Measurements from ENCODE around the gene USP16. TPM values are rescaled to one million over a fixed set of nuclear protein-coding genes. Genes with fewer than 3 reads are reported as not detected.
A peak's percentile ranks its signal among the peaks of the same experiment; 100 is the strongest.
"Not testable (repeated sequence)": the region's sequence is repeated elsewhere in the genome, so short reads cannot be mapped to it uniquely, and the experiment has no call there.

Gene USP16
- polyA plus RNA-seq, 4 donors: 42.8 to 59.2 (median 57.2) TPM

DNA sequence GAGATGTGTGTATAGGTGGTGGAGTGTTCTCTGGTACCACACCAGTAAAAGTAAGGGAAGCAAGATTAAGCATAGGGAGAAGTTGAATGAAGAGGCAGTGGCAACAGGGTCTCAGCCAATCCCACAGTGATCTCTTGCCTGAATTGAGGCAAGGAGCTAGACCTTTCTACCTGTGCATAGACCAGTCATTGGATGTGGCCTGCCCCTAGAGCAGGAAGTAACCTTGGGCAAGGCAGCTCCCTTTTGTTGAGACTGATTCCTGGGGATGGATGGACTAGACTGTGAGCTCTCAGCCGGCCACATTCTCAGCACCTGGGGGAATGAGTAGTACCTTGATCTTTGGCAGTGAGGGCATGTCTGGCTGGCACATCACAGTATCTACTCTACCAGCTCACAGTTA lies 6.4 kb downstream of the USP16 start:
- DNase-seq (ENCODE audit: low read depth in 4 of 4, low spot score in 3 of 4): no peak

GRCh38 chr21:29033301-29033700 lies 8.8 kb downstream of the USP16 start:
- DNase-seq (ENCODE audit: low read depth in 4 of 4, low spot score in 3 of 4): no peak

GRCh38 chr21:29033871-29034270 lies 9.4 kb downstream of the USP16 start:
- no peak for DNase-seq (ENCODE audit: low read depth in 4 of 4, low spot score in 3 of 4)

DNA sequence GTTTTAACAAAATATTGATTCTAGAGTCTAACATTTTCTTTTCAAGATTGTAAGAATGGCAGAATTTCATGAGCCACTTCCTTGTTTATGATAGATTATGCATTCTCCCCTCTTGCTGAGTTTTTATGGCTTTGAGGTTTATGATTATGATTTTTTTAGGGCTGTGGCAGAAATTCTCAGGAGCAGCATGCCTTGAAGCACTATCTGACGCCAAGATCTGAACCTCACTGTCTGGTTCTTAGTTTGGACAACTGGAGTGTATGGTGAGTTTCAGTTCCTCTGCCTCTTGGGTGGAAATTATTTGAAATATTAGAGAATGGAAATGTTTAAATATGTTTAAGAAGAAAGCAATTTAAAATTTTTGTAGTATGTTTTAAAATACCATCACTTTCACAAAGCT lies 10.2 kb downstream of the USP16 start:
- DNase-seq (ENCODE audit: low read depth in 4 of 4, low spot score in 3 of 4): no peak

GRCh38 chr21:29052224-29052623 lies 27.8 kb downstream of the USP16 start:
- no peak for DNase-seq (ENCODE audit: low read depth in 4 of 4, low spot score in 3 of 4)

DNA sequence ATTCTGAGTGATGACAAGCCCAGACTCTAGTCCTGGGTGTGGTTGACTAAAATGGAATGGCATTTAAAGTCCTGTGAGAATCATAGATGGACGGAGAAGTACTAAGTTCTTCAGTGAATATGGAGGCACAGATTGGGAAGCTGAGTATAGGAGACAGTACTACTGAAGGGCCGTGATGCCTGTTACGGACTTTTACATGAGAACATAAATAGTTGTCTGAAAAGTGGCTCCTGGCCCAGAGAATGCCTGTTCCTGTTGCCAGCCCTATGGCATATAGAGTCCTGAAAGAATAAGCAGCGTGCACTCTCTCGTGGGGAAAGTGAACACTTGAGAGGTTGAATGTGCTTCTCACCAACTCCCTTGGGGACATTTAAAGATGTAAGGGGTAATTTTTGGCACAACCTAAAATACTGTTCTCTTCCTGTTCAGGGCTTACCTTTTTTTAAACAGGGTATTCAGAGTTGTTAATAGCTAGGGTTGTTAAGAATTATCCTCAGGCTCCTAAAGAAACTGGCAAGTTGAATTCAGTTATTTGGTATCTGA lies 28.6 kb downstream of the USP16 start:
- DNase-seq (ENCODE audit: low read depth in 4 of 4, low spot score in 3 of 4): no peak

DNA sequence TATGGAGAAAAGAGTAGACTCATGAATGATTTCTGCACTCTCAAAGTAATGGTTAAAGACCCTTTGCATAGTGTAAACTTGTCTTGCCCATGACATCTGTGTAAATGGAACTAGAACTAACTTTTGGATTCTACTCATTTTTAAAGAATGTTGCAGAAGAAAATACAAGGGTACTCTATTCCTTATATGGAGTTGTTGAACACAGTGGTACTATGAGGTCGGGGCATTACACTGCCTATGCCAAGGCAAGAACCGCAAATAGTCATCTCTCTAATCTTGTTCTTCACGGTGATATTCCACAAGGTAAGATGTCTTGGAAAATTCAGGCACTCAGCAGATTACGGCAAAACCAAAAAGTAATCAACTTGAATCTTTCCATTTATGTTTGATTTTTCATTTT lies 29.2 kb downstream of the USP16 start:
- no peak for DNase-seq (ENCODE audit: low read depth in 4 of 4, low spot score in 3 of 4)

DNA sequence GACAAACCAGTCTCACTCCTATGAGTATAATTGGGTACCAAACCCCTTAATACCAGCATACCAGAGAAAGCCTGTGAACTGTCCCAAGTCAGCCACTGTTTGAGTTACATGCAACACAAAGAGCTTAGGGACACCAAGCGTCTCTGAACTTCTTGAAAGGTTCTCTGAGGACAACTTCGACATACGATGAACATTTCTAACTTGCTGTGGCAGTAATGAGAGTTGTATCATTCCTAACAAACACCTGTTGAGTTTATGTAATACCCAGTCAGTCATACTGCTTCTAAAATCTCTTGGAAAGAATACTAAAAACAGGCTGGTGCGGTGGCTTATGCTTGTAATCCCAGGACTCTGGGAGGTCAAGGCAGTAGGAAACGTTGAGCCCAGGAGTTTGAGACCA lies 30.6 kb downstream of the USP16 start:
- DNase-seq (ENCODE audit: low read depth in 4 of 4, low spot score in 3 of 4): no peak

GRCh38 chr21:29056005-29056404 lies 31.5 kb downstream of the USP16 start:
- no peak for DNase-seq (ENCODE audit: low read depth in 4 of 4, low spot score in 3 of 4)

DNA sequence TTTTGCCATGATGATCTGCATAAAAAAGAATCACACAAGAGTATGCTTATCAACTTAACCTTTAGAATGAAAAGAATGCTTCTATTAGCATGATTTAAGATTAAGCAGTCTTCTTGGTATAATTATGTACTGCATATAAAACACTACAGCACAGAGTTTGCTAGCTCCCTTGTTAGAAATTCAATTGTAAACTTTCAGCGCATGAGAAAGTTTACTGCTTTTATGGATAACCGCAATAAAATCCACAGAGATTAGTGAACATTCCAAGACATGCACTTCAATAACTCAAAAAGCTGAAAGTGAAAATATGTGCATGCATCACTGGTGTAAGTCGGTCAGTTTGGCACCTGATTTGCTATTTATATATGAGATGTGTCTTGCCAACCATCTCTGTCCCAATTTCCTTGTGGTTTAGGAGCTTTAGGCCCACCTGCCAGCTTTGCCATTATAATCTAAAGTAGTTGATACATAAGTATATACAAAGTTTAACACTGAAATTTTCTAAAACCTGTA lies 32.1 kb downstream of the USP16 start:
- no peak for DNase-seq (ENCODE audit: low read depth in 4 of 4, low spot score in 3 of 4)

DNA sequence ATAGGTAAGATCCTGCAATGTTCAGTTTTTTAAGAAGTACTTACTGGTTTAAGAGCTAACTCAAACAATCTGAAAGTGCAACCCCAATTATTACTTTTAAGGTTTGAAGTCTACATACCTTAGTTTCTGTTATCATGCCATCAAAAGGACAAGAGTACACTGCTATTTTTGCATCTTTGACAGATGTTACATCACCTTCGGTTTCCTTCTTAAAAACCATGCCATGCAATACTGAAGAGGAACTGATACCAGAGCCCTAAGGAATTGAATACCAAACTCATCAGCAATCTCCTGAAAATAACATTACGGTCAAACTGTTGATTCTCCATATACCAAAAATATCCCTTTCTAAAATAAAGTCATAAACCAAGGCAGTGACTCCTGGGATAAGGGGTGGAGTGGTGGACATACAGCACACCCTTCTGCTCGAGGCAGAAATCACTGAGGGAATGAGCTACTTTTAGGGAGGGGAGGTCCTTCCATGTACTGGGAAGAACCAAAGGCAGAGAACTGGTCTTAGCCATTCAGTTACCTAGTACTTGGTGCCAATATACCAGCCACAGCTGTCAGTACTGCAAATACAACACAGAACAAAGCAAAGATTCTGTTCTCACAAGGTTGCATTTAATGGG lies 40.5 kb downstream of the USP16 start:
- no peak for DNase-seq (ENCODE audit: low read depth in 4 of 4, low spot score in 3 of 4)

GRCh38 chr21:29072873-29073221 lies 48.4 kb downstream of the USP16 start:
- DNase-seq (ENCODE audit: low read depth in 4 of 4, low spot score in 3 of 4): no peak

- peak; percentile 95 to 99 (median 99) for DNase-seq (ENCODE audit: low read depth in 4 of 4, low spot score in 3 of 4)
Measured at GRCh38 chr21:29073222-29074006, 48.9 kb downstream of the USP16 start, which contains the start of gene CCT8. TSS of gene CCT8 (minus strand) at chr21:29073648. CDS start at chr21:29073590, 58 bp downstream.

DNA sequence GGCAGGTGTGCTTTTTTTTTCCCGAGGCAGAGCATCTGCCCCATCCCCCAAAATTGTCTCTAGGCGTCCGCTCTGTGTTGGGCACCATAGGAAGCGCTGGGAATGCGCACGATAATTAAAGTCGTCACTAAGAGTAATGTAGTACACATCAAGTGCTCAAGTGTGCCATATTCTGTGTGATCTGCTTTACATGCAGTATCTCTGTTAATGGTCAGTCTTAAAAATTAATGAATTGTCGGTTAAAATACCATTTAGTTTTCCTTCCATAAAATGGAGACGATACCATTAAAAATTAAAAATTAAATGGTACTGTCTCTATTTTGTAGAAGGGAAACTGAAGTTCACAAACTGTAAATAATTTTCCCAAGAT lies 49.5 kb downstream of the USP16 start:
- DNase-seq (ENCODE audit: low read depth in 4 of 4, low spot score in 3 of 4): no peak

GRCh38 chr21:29074783-29075182 lies 50.3 kb downstream of the USP16 start:
- DNase-seq (ENCODE audit: low read depth in 4 of 4, low spot score in 3 of 4): no peak

- no peak for DNase-seq (ENCODE audit: low read depth in 4 of 4, low spot score in 3 of 4)
Measured at GRCh38 chr21:29075706-29076466, 51.4 kb downstream of the USP16 start.

- not testable (repeated sequence) for DNase-seq (ENCODE audit: low read depth in 4 of 4, low spot score in 3 of 4)
Measured at GRCh38 chr21:29076731-29077640, 52.5 kb downstream of the USP16 start.

- peak in 1 of 4 donors; percentile 39 for DNase-seq (ENCODE audit: low read depth in 4 of 4, low spot score in 3 of 4)
Measured at GRCh38 chr21:29077651-29078090, 53.2 kb downstream of the USP16 start.

DNA sequence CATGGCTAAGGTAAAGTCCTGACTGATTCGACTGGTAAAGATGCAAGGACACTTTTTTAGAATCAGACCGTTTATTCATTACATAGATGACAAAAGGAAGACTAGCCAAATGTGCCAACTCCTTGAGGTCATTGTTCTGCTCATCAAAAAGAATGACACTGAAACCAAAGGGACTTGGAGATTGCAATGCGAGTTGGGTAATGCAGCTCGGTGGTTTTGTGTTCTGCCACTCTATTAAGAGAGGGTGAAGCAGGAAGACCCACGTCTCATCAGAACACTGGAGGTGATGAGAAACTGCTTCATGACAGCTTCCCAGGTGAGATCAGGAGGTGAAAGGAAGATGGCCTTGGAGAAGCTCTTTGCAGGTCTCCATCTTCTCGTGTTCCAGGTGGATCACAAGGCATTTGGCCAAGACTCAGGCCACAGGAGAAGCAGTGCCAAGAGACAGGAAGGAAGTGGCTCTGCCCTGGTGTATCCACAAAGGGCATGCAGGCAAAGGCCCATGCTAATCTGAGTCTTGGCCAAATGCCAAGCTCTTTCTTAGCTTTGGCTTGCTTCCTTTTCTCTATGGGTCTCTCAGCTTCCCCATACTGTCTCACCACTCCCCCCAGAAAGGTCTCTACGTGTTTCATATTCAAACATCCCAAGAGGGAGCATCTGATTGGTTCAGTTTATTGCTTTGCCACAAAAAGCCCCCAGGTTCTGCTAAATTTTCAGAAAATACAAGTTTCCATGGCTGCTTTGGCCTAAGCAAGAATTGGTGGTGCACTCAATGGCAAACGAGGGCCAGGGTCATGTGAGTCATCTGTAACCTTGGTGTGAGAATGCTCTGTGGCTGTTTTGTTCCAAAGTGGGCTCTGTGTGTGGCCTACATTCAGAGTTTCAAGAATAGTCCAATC lies 54.6 kb downstream of the USP16 start:
- no peak for DNase-seq (ENCODE audit: low read depth in 4 of 4, low spot score in 3 of 4)

Measured in right renal pelvis (tissue), 4 donors.